Kidney (tissue), 14 donors: ENCODE data around the gene SNX22. TPM values are rescaled to one million over a fixed set of nuclear protein-coding genes. Genes with fewer than 3 reads are reported as not detected.

Experiments
- DNase-seq, 5 donors: peaks; one replicate each; pipeline ENCODE4 v3.0.0-alpha.2; 2013 to 2020
- FAIRE-seq: peaks from 2 replicates; lab custom pipeline; 2012; peaks lifted over from hg19 to GRCh38; lab: Jason Lieb, UNC
- H3K27ac ChIP-seq, 2 donors: one replicate each; pipeline ENCODE4 v1.7.0; 2013; ENCODE audit warnings: low read depth in 2 of 2, low read length in 2 of 2, inconsistent platforms in 1 of 2
- H3K27me3 ChIP-seq: one replicate; pipeline ENCODE4 v1.7.1; 2013; ENCODE audit warnings: low read length, inconsistent platforms; ENCODE audit not compliant: control insufficient read depth, insufficient read depth
- H3K36me3 ChIP-seq, 3 donors: one replicate each; pipeline versions ENCODE4 v1.7.0 to v1.7.1; 2013; ENCODE audit warnings: low read length in 3 of 3, control low read depth in 1 of 3, inconsistent platforms in 1 of 3; ENCODE audit not compliant: insufficient read depth in 3 of 3, control insufficient read depth in 2 of 3
- H3K4me1 ChIP-seq, 3 donors: one replicate each; pipeline versions ENCODE4 v1.7.0 to v1.7.1; 2013; ENCODE audit warnings: low read length in 3 of 3, inconsistent platforms in 1 of 3, low read depth in 1 of 3; ENCODE audit not compliant: control insufficient read depth in 2 of 3, insufficient read depth in 2 of 3
- H3K4me3 ChIP-seq, 3 donors: one replicate each; pipeline versions ENCODE4 v1.7.0 to v1.8.1; 2013; ENCODE audit warnings: low read length in 3 of 3, control low read depth in 1 of 3, inconsistent platforms in 1 of 3
- H3K9ac ChIP-seq, 3 donors: one replicate each; pipeline versions ENCODE4 v1.7.0 to v1.7.1; 2013; ENCODE audit warnings: low read length in 3 of 3, control low read depth in 1 of 3, inconsistent platforms in 1 of 3
- H3K9me3 ChIP-seq, 3 donors: one replicate each; pipeline versions ENCODE4 v1.7.0 to v1.7.1; 2013; ENCODE audit warnings: low read length in 3 of 3, control low read depth in 1 of 3, inconsistent platforms in 1 of 3; ENCODE audit not compliant: control insufficient read depth in 2 of 3, insufficient read depth in 1 of 3
- intact Hi-C: fragments of 100-400 bp; cut with DNase I; formaldehyde crosslinking; loops from one replicate; pipeline ENCODE4 v1.11.1; 2022
- polyA plus RNA-seq: library from polyadenylated mRNA; stranded (reverse); fragments of 350-450 nt; fragmentation: Illumina TruSeq; extraction: RNeasy Lipid Tissue Mini Kit (QIAGEN cat#74804); gene quantifications from one replicate; pipeline ENCODE4 v1.2.3, GENCODE V29; 2014; ENCODE audit warnings: low read depth, low replicate concordance; ENCODE audit not compliant: insufficient read depth
- total RNA-seq: library from RNA; stranded (reverse); fragmentation: NEBNext Ultra II Directional; extraction: Animal tissue kit (Norgen Biotek cat#: 25700); gene quantifications from one replicate; pipeline ENCODE4 v1.2.1, GENCODE V29; 2021
- TF ChIP-seq, protein P1 (sequence below): IDR thresholded peaks from 3 replicates; pipeline ENCODE4 v1.5.1; 2012; ENCODE audit warnings: mild to moderate bottlenecking, moderate library complexity, borderline replicate concordance; ENCODE audit not compliant: insufficient read depth; ENCODE audit errors: extremely low read depth
- donor health status: control.
- donor health status: control.
- donor health status: control.
- donor health status: control.
- donor health status: control.
- donor health status: DM: yes; HTN: yes; CAD: no.
- donor health status: Normal renal cell carcinoma (clear cell type).

SNX22 gene
- total and polyA plus RNA-seq, 2 donors from 2014 or later: 1.1 to 4.6 TPM

DNA sequence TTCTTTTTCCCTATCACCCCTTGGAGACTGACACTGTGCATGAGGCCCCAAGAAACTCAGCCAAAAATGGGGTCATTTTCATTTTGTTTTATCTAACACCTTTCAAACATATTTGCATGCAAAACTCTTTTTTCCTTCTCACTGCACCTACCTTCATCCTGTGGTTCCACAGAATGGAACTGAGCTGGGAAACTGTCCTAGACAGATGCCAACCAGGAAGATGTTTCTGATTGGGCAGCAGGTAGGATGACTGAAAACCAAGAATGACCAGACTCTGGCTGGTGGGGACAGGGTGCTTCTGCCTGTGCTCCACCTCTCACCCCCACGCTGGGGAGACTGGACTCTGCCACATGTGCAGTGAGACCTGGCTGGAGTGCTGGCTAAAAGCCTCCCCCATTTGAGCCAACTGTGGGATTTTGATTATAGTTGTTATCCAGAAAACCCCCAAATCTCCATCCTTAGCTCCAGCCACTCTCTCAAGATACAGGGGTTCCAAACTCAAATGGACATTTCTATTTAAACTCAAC lies 6.1 kb downstream of the SNX22 start:
- no peaks in the 10 kb centered on the region for H3K27me3 ChIP-seq
- no peak overlapping the region for H3K9ac ChIP-seq
- TF ChIP-seq, protein P1, sequence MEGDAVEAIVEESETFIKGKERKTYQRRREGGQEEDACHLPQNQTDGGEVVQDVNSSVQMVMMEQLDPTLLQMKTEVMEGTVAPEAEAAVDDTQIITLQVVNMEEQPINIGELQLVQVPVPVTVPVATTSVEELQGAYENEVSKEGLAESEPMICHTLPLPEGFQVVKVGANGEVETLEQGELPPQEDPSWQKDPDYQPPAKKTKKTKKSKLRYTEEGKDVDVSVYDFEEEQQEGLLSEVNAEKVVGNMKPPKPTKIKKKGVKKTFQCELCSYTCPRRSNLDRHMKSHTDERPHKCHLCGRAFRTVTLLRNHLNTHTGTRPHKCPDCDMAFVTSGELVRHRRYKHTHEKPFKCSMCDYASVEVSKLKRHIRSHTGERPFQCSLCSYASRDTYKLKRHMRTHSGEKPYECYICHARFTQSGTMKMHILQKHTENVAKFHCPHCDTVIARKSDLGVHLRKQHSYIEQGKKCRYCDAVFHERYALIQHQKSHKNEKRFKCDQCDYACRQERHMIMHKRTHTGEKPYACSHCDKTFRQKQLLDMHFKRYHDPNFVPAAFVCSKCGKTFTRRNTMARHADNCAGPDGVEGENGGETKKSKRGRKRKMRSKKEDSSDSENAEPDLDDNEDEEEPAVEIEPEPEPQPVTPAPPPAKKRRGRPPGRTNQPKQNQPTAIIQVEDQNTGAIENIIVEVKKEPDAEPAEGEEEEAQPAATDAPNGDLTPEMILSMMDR: no peak
- H3K4me1 ChIP-seq: peaks cover 4 to 25% (median 11%) of the 10 kb centered on the region in 3 donors
- FAIRE-seq: no peak
- no peak overlapping the region for H3K4me3 ChIP-seq
- no peak overlapping the region for H3K27ac ChIP-seq
- DNase-seq: no peak
- no peaks in the 10 kb centered on the region for H3K9me3 ChIP-seq
- peaks cover 9 to 51% (median 47%) of the 10 kb centered on the region in 3 donors for H3K36me3 ChIP-seq
- intact Hi-C loops: no loop called here

DNA sequence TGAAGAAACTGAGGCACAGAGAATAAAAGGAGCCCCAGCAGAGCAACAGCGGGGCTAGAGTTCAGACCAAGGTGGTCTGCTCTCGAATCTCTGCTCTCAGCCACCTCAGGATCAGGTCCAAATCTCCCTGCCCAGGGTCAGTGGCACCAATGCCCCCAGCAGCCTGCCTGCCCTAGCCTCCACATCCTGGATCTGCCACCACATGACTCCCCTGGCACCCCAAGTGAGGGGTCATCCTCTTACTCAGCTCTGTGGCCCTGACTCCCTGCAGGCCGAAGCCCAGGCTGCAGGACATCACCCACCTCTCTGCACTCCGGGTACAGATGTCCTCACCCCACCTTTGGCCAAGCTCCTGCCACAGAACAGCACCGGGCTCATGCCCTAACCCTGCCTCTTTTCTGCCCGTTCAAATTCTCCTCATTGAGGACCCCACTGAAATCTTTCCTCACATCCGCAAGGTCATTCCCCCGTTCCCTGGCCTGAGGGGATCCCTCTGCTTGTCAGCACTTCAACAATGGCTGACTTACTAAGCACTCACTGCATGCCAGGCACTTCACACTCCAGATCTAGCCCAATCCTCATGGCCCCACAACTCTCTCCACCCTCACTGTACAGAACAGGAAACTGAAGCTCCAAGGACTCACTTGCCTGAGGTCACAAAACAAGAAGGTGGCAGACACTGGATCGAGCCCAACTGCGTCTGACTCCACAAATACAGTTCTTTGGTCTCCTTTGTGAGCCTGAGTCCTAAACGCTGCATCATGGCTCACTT lies 7.0 kb downstream of the SNX22 start:
- Histone ChIP-seq H3K27ac (no peak overlapping the region), H3K4me3 (no peak overlapping the region), H3K27me3 (no peaks in the 10 kb centered on the region), H3K9ac (no peak overlapping the region), H3K36me3 (peaks cover 9 to 51% (median 47%) of the 10 kb centered on the region in 3 donors), H3K4me1 (peaks cover 4 to 20% (median 10%) of the 10 kb centered on the region in 3 donors), H3K9me3 (no peaks in the 10 kb centered on the region)
- TF ChIP-seq, protein P1: no peak
- no peak for FAIRE-seq
- intact Hi-C loops: no loop called here
- no peak for DNase-seq

DNA sequence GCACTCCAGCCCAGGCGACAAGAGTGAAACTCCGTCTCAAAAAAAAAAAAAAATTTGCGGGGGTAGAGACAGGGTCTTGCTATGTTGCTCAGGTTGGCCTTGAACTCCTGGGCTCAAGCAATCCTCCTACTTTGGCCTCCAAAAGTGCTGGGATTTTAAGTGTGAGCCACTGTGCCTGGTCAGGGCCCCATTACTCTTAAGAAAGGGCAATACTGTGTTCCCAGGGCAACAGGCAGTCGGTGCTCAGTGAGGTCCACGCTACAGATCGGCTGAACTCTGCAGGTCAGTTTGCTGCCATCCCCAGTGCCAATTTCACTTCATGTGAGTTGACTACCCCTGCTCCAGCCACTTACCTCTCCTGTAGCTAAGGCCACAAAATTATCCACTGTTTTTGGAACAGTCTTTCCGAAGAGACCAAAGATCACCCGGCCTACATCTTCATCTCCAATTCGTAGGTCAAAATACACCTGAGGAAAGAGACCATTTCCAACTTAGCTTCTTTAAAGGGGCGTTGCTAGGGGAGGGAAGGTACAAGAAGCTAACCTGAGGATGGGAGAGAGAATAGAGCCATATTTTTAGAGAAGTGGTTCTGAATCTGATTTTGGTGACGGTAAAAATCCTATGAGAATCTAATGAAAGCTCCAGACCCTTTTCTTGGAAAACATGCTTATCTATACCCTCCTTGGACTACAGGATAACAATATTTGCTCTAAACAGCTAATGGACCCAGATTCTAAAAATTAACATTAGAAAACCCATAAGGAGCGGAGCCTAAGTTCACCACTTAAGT lies 10.4 kb downstream of the SNX22 start:
- H3K36me3 ChIP-seq: peaks cover 9 to 36% (median 31%) of the 10 kb centered on the region in 3 donors
- DNase-seq: peak in 1 of 5 donors; percentile 6
- intact Hi-C loops: no loop called here
- peak overlapping the region; percentile 79 to 89 (median 82) for H3K4me3 ChIP-seq
- TF ChIP-seq, protein P1: no peak
- no peaks in the 10 kb centered on the region for H3K9me3 ChIP-seq
- no peak for FAIRE-seq
- H3K9ac ChIP-seq: peak overlapping the region; percentile 67 to 91 (median 86)
- no peaks in the 10 kb centered on the region for H3K27me3 ChIP-seq
- H3K4me1 ChIP-seq: peaks cover 6 to 26% (median 25%) of the 10 kb centered on the region in 3 donors
- H3K27ac ChIP-seq: peak overlapping the region in 1 of 2 donors; percentile 88
